Stimulated activated CD8-positive, alpha-beta memory T cell treated with anti-CD3 and anti-CD28 coated beads, Interleukin-15, amount 100 ng/mL, for 4 hours (primary cell): ENCODE results near the gene SLC3A2.
A peak's percentile ranks its signal among the peaks of the same experiment; 100 is the strongest.
"Not testable (repeated sequence)": the region's sequence is repeated elsewhere in the genome, so short reads cannot be mapped to it uniquely, and the experiment has no call there.

Experiments used
- DNase-seq, 2 donors: peaks; one replicate each; pipeline ENCODE4 v3.0.0-alpha.2; 2020; ENCODE audit warnings: low read depth in 2 of 2

SLC3A2 gene

GRCh38 chr11:62880803-62881578, at the start of gene SLC3A2:
Gene SLC3A2 (plus strand): TSS chr11:62880896. CDS start chr11:62881024, 128 bp downstream.
- DNase-seq: peak; percentile 83 to 84

- no peak for DNase-seq
Measured at GRCh38 chr11:62830904-62831519, 49.7 kb upstream of the SLC3A2 start.

- DNase-seq: peak; percentile 97 to 98
Measured at GRCh38 chr11:62831520-62832335, 49.0 kb upstream of the SLC3A2 start, which contains the start of gene STX5. Gene STX5 (minus strand): TSS chr11:62832051. CDS start chr11:62831243, 808 bp downstream.

DNA sequence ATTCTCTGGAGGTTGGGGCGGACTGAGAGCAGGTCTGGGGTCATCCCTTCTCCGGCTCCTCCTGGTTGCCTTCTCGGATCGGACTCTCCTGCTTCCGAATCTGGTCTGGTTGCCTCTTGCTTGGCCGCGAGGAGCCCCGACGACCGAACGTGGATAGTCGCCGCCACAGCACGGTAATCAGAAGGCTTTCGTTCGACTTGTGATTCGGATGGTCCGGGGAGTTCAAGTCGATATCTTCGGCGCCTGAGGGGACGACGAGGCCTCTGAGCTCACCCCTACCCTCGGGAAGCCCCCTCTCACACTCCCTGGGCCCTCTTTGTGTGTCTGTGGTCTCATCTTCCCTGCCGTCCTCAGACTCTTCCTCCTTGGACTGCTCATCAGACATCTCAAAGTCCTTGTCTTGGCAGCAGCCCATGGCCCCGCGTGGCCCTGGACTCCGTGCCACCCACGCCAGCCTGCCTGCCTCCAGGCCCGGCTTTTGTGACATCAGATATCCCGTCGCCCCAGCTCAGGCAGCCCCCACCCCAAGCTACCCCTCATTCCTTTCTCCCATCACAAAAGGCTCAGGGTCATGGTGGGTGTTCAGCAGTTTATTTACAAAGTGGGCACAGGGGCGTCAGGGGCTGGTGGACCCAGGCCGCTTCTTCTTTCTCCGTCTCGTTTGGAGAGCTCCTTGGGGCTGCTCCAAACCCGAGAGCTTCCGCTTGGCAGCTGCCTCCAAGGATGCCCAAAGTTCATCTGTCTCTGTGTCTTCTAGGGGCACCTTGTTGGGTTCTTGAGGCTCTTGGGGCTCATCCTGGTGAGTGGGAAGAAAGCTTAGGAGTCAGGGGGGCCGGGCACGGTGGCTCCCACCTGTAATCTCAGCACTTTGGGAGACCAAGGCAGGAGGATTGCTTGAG, 48.1 kb upstream of the SLC3A2 start, which contains the start of gene TEX54:
TEX54 (minus strand) TSS at position 506 of the 899 bp plus-strand sequence.
- no peak for DNase-seq

DNA sequence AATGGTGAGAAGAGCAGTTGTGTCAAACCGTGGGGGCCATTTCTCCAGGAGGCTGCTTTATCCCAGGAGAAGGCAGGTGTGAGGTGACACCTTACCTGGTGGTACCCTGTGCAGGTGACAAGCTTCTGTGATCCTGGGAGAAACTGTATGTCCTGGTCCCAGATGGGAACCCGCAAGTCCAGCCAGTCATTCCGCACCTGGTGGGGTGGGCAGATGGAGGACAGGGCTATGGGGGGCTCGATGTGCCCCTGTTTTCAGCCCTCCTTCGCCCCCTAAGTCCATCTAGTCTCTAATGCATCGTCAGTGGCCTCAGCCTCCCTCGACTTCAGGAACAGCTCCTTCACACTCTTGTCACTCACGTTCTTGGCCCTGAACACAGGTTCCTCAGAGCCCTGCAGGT, 45.4 kb upstream of the SLC3A2 start:
- DNase-seq: no peak

- peak; percentile 81 to 92 for DNase-seq
Measured at GRCh38 chr11:62839050-62839945, 41.4 kb upstream of the SLC3A2 start, which contains the start of gene WDR74. Gene WDR74 (minus strand): TSS chr11:62839590. CDS start chr11:62839570, 20 bp downstream.

DNA sequence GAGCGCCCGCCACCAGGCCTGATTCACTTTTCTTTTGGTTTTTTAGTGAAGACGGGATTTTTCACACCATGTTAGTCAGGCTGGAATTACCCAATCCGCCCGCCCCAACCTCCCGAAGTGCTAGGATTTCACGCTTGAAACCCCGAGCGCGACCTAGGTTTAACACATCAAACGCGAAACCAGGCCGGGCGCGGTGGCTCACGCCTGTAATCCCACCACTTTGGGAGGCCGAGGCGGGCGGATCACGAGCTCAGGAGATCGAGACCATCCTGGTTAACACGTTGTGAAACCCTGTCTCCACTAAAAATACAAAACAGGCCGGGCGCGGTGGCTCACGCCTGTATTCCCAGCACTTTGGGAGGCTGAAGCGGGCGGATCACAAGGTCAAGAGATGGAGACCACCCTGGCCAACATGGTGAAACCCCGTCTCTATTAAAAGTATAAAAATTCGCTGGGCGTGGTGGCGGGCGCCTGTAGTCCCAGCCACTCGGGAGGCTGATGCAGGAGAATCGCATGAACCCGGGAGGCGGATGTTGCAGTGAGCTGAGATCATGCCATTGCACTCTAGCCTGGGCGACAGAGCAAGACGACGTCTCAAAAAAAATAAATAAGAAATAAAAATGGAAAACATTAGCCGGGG, 39.9 kb upstream of the SLC3A2 start:
- peak; percentile 55 to 67 for DNase-seq

- peak; percentile 58 to 73 for DNase-seq
Measured at GRCh38 chr11:62841361-62842170, 39.1 kb upstream of the SLC3A2 start.

DNA sequence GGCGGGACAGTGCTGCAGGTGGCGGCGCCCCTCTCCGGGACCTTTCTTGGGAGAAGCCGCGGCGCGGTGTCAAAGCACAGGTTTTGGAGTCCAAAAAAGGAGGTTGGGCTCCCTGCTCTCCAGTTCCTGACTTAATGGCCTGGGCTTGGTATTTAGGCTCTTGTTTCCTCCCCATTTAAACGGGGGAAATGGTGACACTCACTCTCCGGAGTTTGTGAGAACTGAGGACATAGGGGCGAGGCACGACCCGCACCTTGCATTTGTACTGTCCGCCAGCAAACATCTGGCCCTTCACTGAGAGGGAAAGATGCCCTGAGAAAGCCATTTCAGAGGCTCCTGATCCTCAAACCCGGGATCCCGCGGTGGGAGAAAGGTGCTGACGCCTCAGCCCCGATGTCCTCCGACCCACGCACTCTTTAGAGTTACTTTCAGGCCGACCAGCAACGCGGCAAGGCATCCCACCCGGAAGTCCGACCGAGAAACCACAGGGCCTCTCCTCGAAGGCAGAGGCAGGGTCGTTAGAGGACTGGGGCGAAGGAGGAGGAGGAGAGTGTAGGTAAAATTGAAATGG, 38.4 kb upstream of the SLC3A2 start:
- DNase-seq: peak in 1 of 2 donors; percentile 13

GRCh38 chr11:62842891-62843290, 37.8 kb upstream of the SLC3A2 start:
- not testable (repeated sequence) for DNase-seq

DNA sequence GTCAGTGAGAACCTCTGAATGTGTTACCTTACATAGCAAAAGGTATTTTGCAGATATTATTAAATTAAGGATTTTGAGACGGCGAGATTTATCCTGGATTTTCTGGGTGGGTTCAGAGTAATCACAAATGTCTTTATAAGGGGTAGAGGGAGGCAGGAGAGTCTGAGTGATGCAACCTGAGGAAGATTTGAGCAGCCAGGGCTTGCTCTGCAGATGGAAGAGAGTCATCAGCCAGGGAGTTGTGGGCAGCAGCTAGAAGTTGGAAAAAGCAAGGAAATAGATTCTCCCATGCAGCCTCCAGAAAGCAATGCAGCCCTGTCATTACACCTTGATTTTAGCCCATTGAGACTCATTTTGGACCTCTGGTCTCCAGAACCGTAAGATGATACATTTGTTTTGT, 37.2 kb upstream of the SLC3A2 start:
- no peak for DNase-seq

GRCh38 chr11:62844154-62844553, 36.5 kb upstream of the SLC3A2 start:
- DNase-seq: no peak

- DNase-seq: no peak
Measured at GRCh38 chr11:62846177-62846576, 34.5 kb upstream of the SLC3A2 start.

GRCh38 chr11:62847767-62848314, 32.9 kb upstream of the SLC3A2 start:
- no peak for DNase-seq

DNA sequence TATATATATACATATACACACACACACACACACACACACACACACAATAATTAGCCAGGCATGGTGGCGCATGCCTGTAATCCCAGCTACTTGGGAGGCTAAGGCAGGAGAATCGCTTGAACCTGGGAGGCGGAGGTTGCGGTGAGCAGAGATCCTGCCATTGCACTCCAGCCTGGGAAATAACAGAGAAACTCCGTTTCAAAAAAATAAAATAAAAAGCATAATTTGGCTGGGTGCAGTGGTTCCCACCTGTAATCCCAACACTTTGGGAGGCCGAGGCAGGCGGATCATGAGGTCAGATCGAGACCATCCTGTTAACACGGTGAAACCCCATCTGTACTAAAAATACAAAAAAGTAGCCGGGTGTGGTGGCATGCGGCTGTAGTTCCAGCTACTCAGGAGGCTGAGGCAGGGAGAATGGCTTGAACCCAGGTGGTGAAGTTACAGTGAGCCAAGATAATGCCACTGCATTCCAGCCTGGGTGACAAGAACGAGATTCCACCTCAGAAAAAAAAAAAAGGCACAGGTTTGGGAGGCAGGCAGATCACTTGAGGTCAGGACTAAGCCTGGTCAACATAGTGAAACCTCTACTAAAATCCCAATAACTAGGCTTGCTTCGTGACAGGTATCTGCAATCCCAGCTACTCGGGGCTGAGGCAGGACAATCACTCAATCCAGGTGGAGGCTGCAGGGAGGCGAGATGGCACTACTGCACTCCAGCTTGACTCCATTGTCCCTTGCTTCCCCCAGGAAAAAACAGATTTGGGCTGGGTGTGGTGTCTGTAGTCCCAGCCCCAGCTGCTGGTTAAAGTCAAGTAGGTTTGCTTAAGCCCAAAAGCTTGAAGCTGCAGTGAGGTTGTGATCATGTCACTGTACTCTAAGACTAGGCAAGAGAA, 29.5 kb upstream of the SLC3A2 start:
- DNase-seq: no peak

DNA sequence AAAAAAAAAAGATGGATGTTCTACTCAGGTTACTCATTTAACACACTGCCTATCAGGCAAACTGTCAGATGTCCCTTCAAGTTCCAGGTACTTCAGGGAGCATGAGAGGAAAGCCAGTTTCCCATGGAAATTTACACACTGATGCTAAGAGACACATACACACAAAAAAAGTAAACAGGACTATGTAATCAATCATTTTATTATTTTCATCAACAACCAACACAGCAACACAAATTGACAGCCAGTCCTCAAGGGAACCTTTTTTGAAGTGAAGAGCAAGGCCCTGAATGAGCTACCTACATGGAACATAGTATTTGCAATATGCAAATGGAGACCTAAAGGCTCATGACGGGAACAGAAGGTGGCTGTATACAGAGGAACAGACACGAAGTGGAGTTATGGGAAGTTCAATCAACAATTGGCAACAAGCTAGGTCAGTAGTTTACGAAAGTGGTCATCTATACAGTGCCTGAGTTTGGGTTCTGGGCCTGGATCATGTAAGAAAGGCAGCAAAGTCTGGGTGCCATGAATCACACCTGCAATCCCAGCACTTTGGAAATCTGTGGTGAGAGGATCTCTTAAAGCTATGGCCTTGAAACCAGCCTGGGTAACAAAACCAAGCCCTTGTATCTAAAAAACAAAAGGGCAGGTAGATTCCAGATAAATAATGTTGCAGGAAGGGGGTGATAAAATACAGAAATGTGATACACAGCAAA, 28.7 kb upstream of the SLC3A2 start:
- DNase-seq: no peak
